Caco-2 (cell line): Measurements from ENCODE around the gene HLCS. TPM values are rescaled to one million over a fixed set of nuclear protein-coding genes. Genes with fewer than 3 reads are reported as not detected.

Experiments
- BruUV-seq: library from RNA; stranded (reverse); fragments of 400-500 nt; replicated peaks from 2 replicates; lab custom pipeline; 2021; lab: Mats Ljungman, UMichigan
- CTCF ChIA-PET: fragments of 300-600 bp; sonication (Branson Sonifier 250); formaldehyde crosslinking; loops from one replicate; lab custom pipeline; 2022; ENCODE audit warnings: antibody characterized with exemption; lab: Charles Lee
- POLR2A ChIA-PET: fragments of 300-600 bp; sonication (Branson Sonifier 250); formaldehyde crosslinking; loops from one replicate; lab custom pipeline; 2022; ENCODE audit warnings: antibody characterized with exemption; lab: Charles Lee
- DNase-seq, 2 experiments: peaks; one replicate each; pipeline versions ENCODE4 v3.0.0 to v3.0.0-alpha.2; 2020 to 2022
- H3K27me3 ChIP-seq: replicated peaks from 2 replicates; pipeline ENCODE4 v1.6.0; 2011; ENCODE audit warnings: low read length; ENCODE audit not compliant: control insufficient read depth, insufficient read depth
- H3K36me3 ChIP-seq: 2 replicates; pipeline ENCODE4 v1.5.1; 2011; ENCODE audit warnings: low read length; ENCODE audit not compliant: control insufficient read depth, insufficient read depth
- H3K4me1 ChIP-seq: fragments of 250-450 bp; sonication (Bioruptor Pico); 2 replicates; pipeline ENCODE4 v1.5.1; 2020; ENCODE audit warnings: mild to moderate bottlenecking
- H3K4me3 ChIP-seq: 2 replicates; pipeline ENCODE4 v1.5.1; 2011; ENCODE audit warnings: low read depth, mild to moderate bottlenecking, control low read depth, low read length
- H3K9me3 ChIP-seq: fragments of 250-450 bp; sonication (Bioruptor Pico); 2 replicates; pipeline ENCODE4 v1.5.1; 2020; ENCODE audit warnings: mild to moderate bottlenecking, moderate library complexity
- H3K27ac Mint-ChIP-seq: one replicate; pipeline ENCODE4 v1.8.0; 2022; ENCODE audit warnings: mixed read lengths; ENCODE audit not compliant: unreplicated experiment
- H3K27me3 Mint-ChIP-seq: one replicate; pipeline ENCODE4 v1.8.0; 2022; ENCODE audit warnings: mixed read lengths; ENCODE audit not compliant: insufficient read depth, unreplicated experiment
- H3K36me3 Mint-ChIP-seq: one replicate; pipeline ENCODE4 v1.8.0; 2022; ENCODE audit warnings: mild to moderate bottlenecking, mixed read lengths; ENCODE audit not compliant: insufficient read depth, unreplicated experiment
- H3K4me1 Mint-ChIP-seq: one replicate; pipeline ENCODE4 v1.8.0; 2022; ENCODE audit warnings: low read depth, mixed read lengths; ENCODE audit not compliant: unreplicated experiment
- H3K4me3 Mint-ChIP-seq: one replicate; pipeline ENCODE4 v1.8.0; 2022; ENCODE audit warnings: mild to moderate bottlenecking, moderate library complexity, mixed read lengths; ENCODE audit not compliant: unreplicated experiment
- H3K9me3 Mint-ChIP-seq: one replicate; pipeline ENCODE4 v1.8.0; 2022; ENCODE audit warnings: mixed read lengths; ENCODE audit not compliant: unreplicated experiment
- CTCF ChIP-seq, 2 experiments: fragments of 200-600 bp in 1 of 2; IDR thresholded peaks; 1 replicate in 1 of 2; 2 replicates in 1 of 2; pipeline versions ENCODE4 v1.5.1 to v1.8.0; 2011 to 2022; ENCODE audit warnings: antibody characterized with exemption in 1 of 2, control low read depth in 1 of 2, inconsistent platforms in 1 of 2, low read depth in 1 of 2, low read length in 1 of 2, mild to moderate bottlenecking in 1 of 2, moderate library complexity in 1 of 2; ENCODE audit not compliant: insufficient read depth in 1 of 2, severe bottlenecking in 1 of 2, unreplicated experiment in 1 of 2
- intact Hi-C: fragments of 100-400 bp; cut with micrococcal nuclease; formaldehyde crosslinking; loops from one replicate; pipeline ENCODE4 v1.10.0; 2022; ENCODE audit not compliant: unreplicated experiment
- total RNA-seq: library from RNA; stranded (reverse); gene quantifications from 2 replicates; pipeline ENCODE4 v1.2.3, GENCODE V29; 2022

HLCS gene
- total RNA-seq, 1 experiment from 2014 or later: 26.2 TPM

- Mint-ChIP-seq H3K4me3 (no peak overlapping the region), H3K9me3 (no peaks in the 10 kb centered on the region), H3K36me3 (no peaks in the 10 kb centered on the region), H3K27me3 (no peaks in the 10 kb centered on the region), H3K27ac (no peak overlapping the region), H3K4me1 (no peaks in the 10 kb centered on the region)
- intact Hi-C loops: loop anchor here (5.0 to 10.0 kb wide), 2 partner anchors 98 to 186 kb away; no protein-coding TSS in a partner anchor
- DNase-seq: no peak
- no TSS peak for BruUV-seq
- TF ChIP-seq CTCF (IDR thresholded peaks at IDR 0.05; ENCODE audit: insufficient read depth in 1 of 2, low read depth in 1 of 2, low read length in 1 of 2, severe bottlenecking in 1 of 2, unreplicated experiment in 1 of 2): no peak
- ChIA-PET POLR2A (no interaction called here), CTCF (no interaction called here)
- no peak overlapping the region for H3K4me3 ChIP-seq
- H3K4me1 ChIP-seq: peaks cover 16% of the 10 kb centered on the region
- H3K36me3 ChIP-seq: no peaks in the 10 kb centered on the region
- no peaks in the 10 kb centered on the region for H3K9me3 ChIP-seq
- H3K27me3 ChIP-seq: no peaks in the 10 kb centered on the region
Measured at GRCh38 chr21:36850372-36850771, 116.1 kb downstream of the HLCS start.

- H3K9me3 Mint-ChIP-seq: no peaks in the 10 kb centered on the region
- no peak for TF ChIP-seq CTCF (IDR thresholded peaks at IDR 0.05; ENCODE audit: insufficient read depth in 1 of 2, low read depth in 1 of 2, low read length in 1 of 2, severe bottlenecking in 1 of 2, unreplicated experiment in 1 of 2)
- ChIA-PET POLR2A (no interaction called here), CTCF (no interaction called here)
- intact Hi-C loops: loop anchor here (5.0 to 10.0 kb wide), 2 partner anchors 97 to 185 kb away; no protein-coding TSS in a partner anchor
- BruUV-seq: no TSS peak
- no peaks in the 10 kb centered on the region for H3K27me3 ChIP-seq
- no peaks in the 10 kb centered on the region for H3K4me1 Mint-ChIP-seq
- no peaks in the 10 kb centered on the region for H3K27me3 Mint-ChIP-seq
- H3K27ac Mint-ChIP-seq: no peak overlapping the region
- H3K4me3 Mint-ChIP-seq: no peak overlapping the region
- no peaks in the 10 kb centered on the region for H3K9me3 ChIP-seq
- no peak for DNase-seq
- no peaks in the 10 kb centered on the region for H3K36me3 Mint-ChIP-seq
- no peak overlapping the region for H3K4me3 ChIP-seq
- no peaks in the 10 kb centered on the region for H3K36me3 ChIP-seq
- peaks cover 16% of the 10 kb centered on the region for H3K4me1 ChIP-seq
Measured at GRCh38 chr21:36849461-36850105, 116.9 kb downstream of the HLCS start.

GRCh38 chr21:36848730-36849274, 117.7 kb downstream of the HLCS start:
- Histone ChIP-seq H3K4me1 (peaks cover 16% of the 10 kb centered on the region), H3K36me3 (no peaks in the 10 kb centered on the region), H3K4me3 (no peak overlapping the region), H3K27me3 (no peaks in the 10 kb centered on the region), H3K9me3 (no peaks in the 10 kb centered on the region)
- no peak for DNase-seq
- POLR2A ChIA-PET: no interaction called here
- intact Hi-C loops: no loop called here
- BruUV-seq: no TSS peak
- no peaks in the 10 kb centered on the region for H3K4me1 Mint-ChIP-seq
- H3K9me3 Mint-ChIP-seq: no peaks in the 10 kb centered on the region
- CTCF ChIA-PET: no interaction called here
- H3K27me3 Mint-ChIP-seq: no peaks in the 10 kb centered on the region
- no peaks in the 10 kb centered on the region for H3K36me3 Mint-ChIP-seq
- no peak overlapping the region for H3K27ac Mint-ChIP-seq
- H3K4me3 Mint-ChIP-seq: no peak overlapping the region
- TF ChIP-seq CTCF (IDR thresholded peaks at IDR 0.05; ENCODE audit: insufficient read depth in 1 of 2, low read depth in 1 of 2, low read length in 1 of 2, severe bottlenecking in 1 of 2, unreplicated experiment in 1 of 2): no peak
